IMR-90 (cell line): ENCODE measurements around the gene RUNX2. TPM values are rescaled to one million over a fixed set of nuclear protein-coding genes. Genes with fewer than 3 reads are reported as not detected.

Experiments used
- ATAC-seq: fragments of 200-7000 bp; cut with Tn5 transposase; 2 replicates; pipeline ENCODE4 v1.9.1; 2020; ENCODE audit warnings: low read depth, mild to moderate bottlenecking, moderate library complexity
- BruUV-seq: library from RNA; stranded (reverse); fragments of 400-500 nt; replicated peaks from 2 replicates; lab custom pipeline; 2021; lab: Mats Ljungman, UMichigan
- CTCF ChIA-PET: fragments of 300-600 bp; formaldehyde crosslinking; extraction: SDS; loops from one replicate; lab custom pipeline; 2021; ENCODE audit warnings: antibody characterized with exemption; lab: Yijun Ruan, JAX
- POLR2A ChIA-PET: fragments of 300-600 bp; sonication (Branson Sonifier 250); formaldehyde crosslinking; loops from one replicate; lab custom pipeline; 2022; ENCODE audit warnings: antibody characterized with exemption; ENCODE audit not compliant: unreplicated experiment; lab: Charles Lee
- DNase-seq: peaks from one replicate; pipeline ENCODE4 v3.0.0; 2013
- H2AFZ ChIP-seq: replicated peaks from 2 replicates; pipeline ENCODE3; 2013; ENCODE audit warnings: low read length, mild to moderate bottlenecking; ENCODE audit not compliant: poor library complexity
- H2AK5ac ChIP-seq: 2 replicates; pipeline ENCODE4 v1.6.1; 2013; ENCODE audit warnings: low read depth, low read length, inconsistent platforms
- H2AK9ac ChIP-seq: replicated peaks from 2 replicates; pipeline ENCODE3; 2013; ENCODE audit warnings: mild to moderate bottlenecking, low read depth, low read length, moderate library complexity; ENCODE audit not compliant: poor library complexity
- H2BK120ac ChIP-seq: 2 replicates; pipeline ENCODE4 v1.6.1; 2013; ENCODE audit warnings: low read depth, low read length, inconsistent platforms
- H2BK15ac ChIP-seq: 3 replicates; pipeline ENCODE4 v1.6.1; 2013; ENCODE audit warnings: low read depth, low read length, inconsistent platforms
- H2BK20ac ChIP-seq: 2 replicates; pipeline ENCODE4 v1.6.1; 2013; ENCODE audit warnings: low read depth, mild to moderate bottlenecking, inconsistent platforms, low read length, moderate library complexity
- H2BK5ac ChIP-seq: 2 replicates; pipeline ENCODE4 v1.6.1; 2013; ENCODE audit warnings: mild to moderate bottlenecking, low read depth, low read length, inconsistent platforms; ENCODE audit not compliant: poor library complexity, severe bottlenecking
- H3K14ac ChIP-seq: replicated peaks from 2 replicates; pipeline ENCODE4 v1.6.1; 2013; ENCODE audit warnings: low read depth, low read length, inconsistent platforms
- H3K18ac ChIP-seq: 2 replicates; pipeline ENCODE4 v1.6.1; 2013; ENCODE audit warnings: low read depth, low read length, control low read depth
- H3K23ac ChIP-seq: 2 replicates; pipeline ENCODE4 v1.6.1; 2013; ENCODE audit warnings: low read depth, low read length, inconsistent platforms
- H3K27ac ChIP-seq: 2 replicates; pipeline ENCODE4 v1.5.1; 2013; ENCODE audit warnings: mild to moderate bottlenecking, control low read depth, low read length; ENCODE audit not compliant: insufficient read depth
- H3K27me3 ChIP-seq: 2 replicates; pipeline ENCODE4 v1.6.1; 2013; ENCODE audit warnings: low read length; ENCODE audit not compliant: control insufficient read depth, insufficient read depth
- H3K36me3 ChIP-seq: 2 replicates; pipeline ENCODE4 v1.6.1; 2013; ENCODE audit warnings: low read length, mixed read lengths; ENCODE audit not compliant: control insufficient read depth, insufficient read depth
- H3K4ac ChIP-seq: 2 replicates; pipeline ENCODE4 v1.6.1; 2013; ENCODE audit warnings: low read depth, low read length, inconsistent platforms
- H3K4me1 ChIP-seq: 2 replicates; pipeline ENCODE4 v1.6.1; 2013; ENCODE audit warnings: low read length, mixed read lengths; ENCODE audit not compliant: control insufficient read depth, insufficient read depth
- H3K4me2 ChIP-seq: 2 replicates; pipeline ENCODE4 v1.6.1; 2013; ENCODE audit warnings: low read depth, mild to moderate bottlenecking, control low read depth, low read length, moderate library complexity
- H3K4me3 ChIP-seq: 2 replicates; pipeline ENCODE4 v1.5.1; 2013; ENCODE audit warnings: low read depth, mild to moderate bottlenecking, control low read depth, low read length, moderate library complexity; ENCODE audit not compliant: insufficient read depth
- H3K56ac ChIP-seq: 2 replicates; pipeline ENCODE4 v1.6.1; 2013; ENCODE audit warnings: low read length, inconsistent platforms; ENCODE audit not compliant: insufficient read depth; ENCODE audit errors: extremely low read depth
- H3K79me1 ChIP-seq, 2 experiments: 2 replicates each; pipeline ENCODE4 v1.6.1; 2013; ENCODE audit warnings: low read length in 2 of 2, inconsistent platforms in 1 of 2, low read depth in 1 of 2
- H3K9ac ChIP-seq: 2 replicates; pipeline ENCODE4 v1.6.1; 2013; ENCODE audit warnings: low read depth, low read length, control low read depth
- H3K9me1 ChIP-seq: 2 replicates; pipeline ENCODE4 v1.6.1; 2013; ENCODE audit warnings: low read length, inconsistent platforms; ENCODE audit not compliant: insufficient read depth
- H3K9me3 ChIP-seq: 2 replicates; pipeline ENCODE4 v1.6.1; 2013; ENCODE audit warnings: low read length; ENCODE audit not compliant: control insufficient read depth, insufficient read depth
- H4K20me1 ChIP-seq: 2 replicates; pipeline ENCODE4 v1.6.1; 2013; ENCODE audit warnings: low read length, inconsistent platforms; ENCODE audit not compliant: insufficient read depth
- H4K5ac ChIP-seq: 2 replicates; pipeline ENCODE4 v1.6.1; 2013; ENCODE audit warnings: mild to moderate bottlenecking, low read depth, low read length, control low read depth
- H4K8ac ChIP-seq, 2 experiments: 2 replicates each; pipeline ENCODE4 v1.6.1; 2013; ENCODE audit warnings: low read depth in 2 of 2, low read length in 2 of 2, control low read depth in 1 of 2, inconsistent platforms in 1 of 2
- H4K91ac ChIP-seq: 2 replicates; pipeline ENCODE4 v1.6.1; 2013; ENCODE audit warnings: low read depth, low read length, inconsistent platforms; ENCODE audit not compliant: insufficient read depth
- ELK1 ChIP-seq: fragments of 150-350 bp; IDR thresholded peaks from 2 replicates; pipeline ENCODE4 v1.6.1; 2016; ENCODE audit warnings: low read depth, mild to moderate bottlenecking, low read length, moderate library complexity, borderline replicate concordance
- MXI1 ChIP-seq: IDR thresholded peaks from 2 replicates; pipeline ENCODE4 v1.6.1; 2012; ENCODE audit warnings: low read depth, mild to moderate bottlenecking, low read length, moderate library complexity, borderline replicate concordance
- NFE2L2 ChIP-seq: fragments of 150-350 bp; IDR thresholded peaks from 2 replicates; pipeline ENCODE4 v1.6.1; 2016; ENCODE audit warnings: low read depth, mild to moderate bottlenecking, low read length
- POLR2A ChIP-seq: IDR thresholded peaks from 2 replicates; pipeline ENCODE4 v1.6.1; 2012; ENCODE audit warnings: mild to moderate bottlenecking, low read depth, low read length
- RCOR1 ChIP-seq: IDR thresholded peaks from 2 replicates; pipeline ENCODE4 v1.6.1; 2012; ENCODE audit warnings: mild to moderate bottlenecking, low read length, improper control_type of control experiment; ENCODE audit not compliant: insufficient replicate concordance
- RFX5 ChIP-seq: IDR thresholded peaks from 2 replicates; pipeline ENCODE4 v1.8.0; 2012; ENCODE audit warnings: low read depth, mild to moderate bottlenecking, low read length, moderate library complexity
- WGBS, 2 experiments: methylation state at CpG; one replicate each; pipeline versions ENCODE4 v1.1.5 to v1.1.7; 2013; ENCODE audit warnings: missing lambda C conversion rate in 2 of 2; ENCODE audit not compliant: insufficient read length in 1 of 2; ENCODE audit errors: extremely low coverage in 2 of 2; 5-methylcytosine and 5-hydroxymethylcytosine counted together
- dilution Hi-C: fragments of 300-500 bp; cut with HindIII; formaldehyde crosslinking; loops from one replicate; pipeline ENCODE4 v1.14.3; 2018; ENCODE audit warnings: low sequenced_read_pairs; ENCODE audit not compliant: unreplicated experiment
- in situ Hi-C: fragments of 300-500 bp; cut with MboI; formaldehyde crosslinking; loops from 3 replicates; pipeline ENCODE4 v1.14.3; 2019; ENCODE audit warnings: low sequenced_read_pairs, inconsistent platforms, mixed read lengths
- intact Hi-C: fragments of 100-400 bp; cut with micrococcal nuclease; formaldehyde crosslinking; loops from 2 replicates; pipeline ENCODE4 v1.10.0; 2022
- polyA plus RNA-seq, 3 experiments: library from polyadenylated mRNA; depleted of rRNA; stranded (reverse); fragments of >200 nt; gene quantifications; 2 replicates each; pipeline ENCODE4 v1.2.3, GENCODE V29; 2012; ENCODE audit warnings: low replicate concordance in 1 of 3
- total RNA-seq: library from RNA; depleted of rRNA; stranded (reverse); fragments of >200 nt; gene quantifications from 2 replicates; pipeline ENCODE4 v1.2.3, GENCODE V29; 2012
- TF ChIP-seq, protein P1 (sequence below): fragments of 150-350 bp; IDR thresholded peaks from 2 replicates; pipeline ENCODE4 v1.6.1; 2017; ENCODE audit warnings: mild to moderate bottlenecking, antibody characterized with exemption, low read length, low read depth

The RUNX2 gene
- total and polyA plus RNA-seq, 2 of the 4 experiments (the other 2 are of a cell fraction), result 2.3 to 4.7 TPM

GRCh38 chr6:45555981-45556771 is 228.0 kb downstream of the RUNX2 start:
- POLR2A ChIA-PET, result interaction anchor here (0.5 to 0.7 kb wide), 2 partner anchors 161 to 688 kb away, joined by 4 to 13 read pairs; no protein-coding TSS in a partner anchor

More at GRCh38 chr6:45555981-45556771, 228.0 kb downstream of the RUNX2 start:
- in situ Hi-C loops (no loop called here), dilution Hi-C loops (no loop called here), intact Hi-C loops (loop anchor here (5.0 kb wide), 2 partner anchors 134 to 156 kb away; no protein-coding TSS in a partner anchor)
- Histone ChIP-seq H3K14ac (peak overlapping the region; percentile 31), H4K91ac (peak overlapping the region; percentile 63; the same call in 1 of the 2 replicates), H2AK9ac (peak overlapping the region; percentile 20), H3K4me1 (peaks cover 16% of the 10 kb centered on the region), H2BK15ac (peak overlapping the region; percentile 49; the same call in 2 of the 3 replicates), H3K4ac (peak overlapping the region; percentile 32), H2AFZ (peak overlapping the region; percentile 84), H2BK20ac (peak overlapping the region; percentile 16), H3K9me3 (no peaks in the 10 kb centered on the region), H3K9ac (peak overlapping the region; percentile 32), H3K18ac (peak overlapping the region; percentile 19), H4K20me1 (no peaks in the 10 kb centered on the region), H3K4me2 (peak overlapping the region; percentile 87), H2BK5ac (peak overlapping the region; percentile 48), H4K8ac (peak overlapping the region; percentile 63 to 89), H3K79me1 (peaks cover 0 to 12% of the 10 kb centered on the region in 2 experiments; a peak in 2 of 4 replicates), H3K4me3 (peak overlapping the region; percentile 37), H2BK120ac (peak overlapping the region; percentile 90), H3K23ac (peak overlapping the region; percentile 55), H3K56ac (peak overlapping the region; percentile 56; the same call in 1 of the 2 replicates), H3K27me3 (no peaks in the 10 kb centered on the region), H3K9me1 (peaks cover 12% of the 10 kb centered on the region), H3K36me3 (no peaks in the 10 kb centered on the region), H2AK5ac (peak overlapping the region; percentile 5; the same call in 1 of the 2 replicates), H4K5ac (peak overlapping the region; percentile 1; the same call in 1 of the 2 replicates), H3K27ac (peak overlapping the region; percentile 62)
- CTCF ChIA-PET, result interaction anchor here (0.6 to 1.1 kb wide), 3 partner anchors 127 to 1152 kb away, joined by 3 to 4 read pairs (median 3); no protein-coding TSS in a partner anchor
- peak; percentile 64 for ATAC-seq
- DNase-seq, result peak; percentile 60
- 5% methylated on average over 4 of the region's 14 CpGs; no CpG with 5 or more reads in 1 of the 2 experiments for WGBS, 2 experiments
- TF ChIP-seq POLR2A, result no peak
- TF ChIP-seq MXI1, result no peak
- TF ChIP-seq RCOR1, result no peak
- TF ChIP-seq ELK1, result no peak
- TF ChIP-seq, protein P1, sequence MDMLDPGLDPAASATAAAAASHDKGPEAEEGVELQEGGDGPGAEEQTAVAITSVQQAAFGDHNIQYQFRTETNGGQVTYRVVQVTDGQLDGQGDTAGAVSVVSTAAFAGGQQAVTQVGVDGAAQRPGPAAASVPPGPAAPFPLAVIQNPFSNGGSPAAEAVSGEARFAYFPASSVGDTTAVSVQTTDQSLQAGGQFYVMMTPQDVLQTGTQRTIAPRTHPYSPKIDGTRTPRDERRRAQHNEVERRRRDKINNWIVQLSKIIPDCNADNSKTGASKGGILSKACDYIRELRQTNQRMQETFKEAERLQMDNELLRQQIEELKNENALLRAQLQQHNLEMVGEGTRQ, result no peak
- no peak for TF ChIP-seq NFE2L2
- no peak for TF ChIP-seq RFX5
- no TSS peak for BruUV-seq
